Fibroblast of skin of abdomen (primary cell): ENCODE measurements around the gene TNRC6A.
"Not testable (repeated sequence)": the region's sequence is repeated elsewhere in the genome, so short reads cannot be mapped to it uniquely, and the experiment has no call there.

Experiments used
- DNase-seq: peaks from one replicate; pipeline ENCODE4 v3.0.0-alpha.2; 2013

The TNRC6A gene

GRCh38 chr16:24846548-24847357 is 117.3 kb downstream of the TNRC6A start:
- no peak for DNase-seq

DNA sequence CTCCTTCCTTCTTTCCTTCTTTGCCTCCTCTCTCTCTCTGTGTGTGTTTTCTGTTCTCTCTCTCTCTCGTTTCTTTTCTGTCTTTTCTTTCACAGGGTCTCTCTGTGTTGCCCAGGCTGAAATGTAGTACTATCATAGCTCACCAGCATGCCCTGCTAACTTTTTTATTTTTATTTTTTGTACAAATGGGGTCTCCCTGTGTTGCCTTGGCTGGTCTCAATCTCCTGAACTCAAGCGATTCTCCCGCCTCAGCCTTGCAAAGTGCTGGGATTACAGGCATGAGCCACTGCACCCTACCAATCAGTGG is 117.9 kb downstream of the TNRC6A start:
- no peak for DNase-seq

- DNase-seq: peak; percentile 69
These were observed 118.6 kb downstream of the TNRC6A start for GRCh38 chr16:24848065-24848464.

DNA sequence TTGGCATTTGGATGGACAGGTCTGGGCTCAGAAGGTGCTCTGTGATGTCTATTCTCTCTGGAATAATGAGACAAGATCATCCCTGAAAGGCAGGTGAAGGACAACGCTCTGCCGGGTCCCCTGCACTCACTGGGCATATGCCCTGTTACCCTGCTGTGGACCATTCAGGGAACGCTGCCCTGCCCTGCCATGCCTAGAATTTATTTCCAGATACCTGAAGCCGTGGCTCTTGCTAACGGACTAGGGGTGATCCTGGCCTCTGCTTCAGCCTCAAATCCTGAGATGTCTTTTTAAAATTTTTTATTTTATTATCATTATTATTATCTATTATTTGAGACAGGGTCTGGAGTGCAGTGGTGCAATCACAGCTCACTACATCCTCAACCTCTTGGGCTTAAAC is 120.2 kb downstream of the TNRC6A start:
- DNase-seq: no peak

DNA sequence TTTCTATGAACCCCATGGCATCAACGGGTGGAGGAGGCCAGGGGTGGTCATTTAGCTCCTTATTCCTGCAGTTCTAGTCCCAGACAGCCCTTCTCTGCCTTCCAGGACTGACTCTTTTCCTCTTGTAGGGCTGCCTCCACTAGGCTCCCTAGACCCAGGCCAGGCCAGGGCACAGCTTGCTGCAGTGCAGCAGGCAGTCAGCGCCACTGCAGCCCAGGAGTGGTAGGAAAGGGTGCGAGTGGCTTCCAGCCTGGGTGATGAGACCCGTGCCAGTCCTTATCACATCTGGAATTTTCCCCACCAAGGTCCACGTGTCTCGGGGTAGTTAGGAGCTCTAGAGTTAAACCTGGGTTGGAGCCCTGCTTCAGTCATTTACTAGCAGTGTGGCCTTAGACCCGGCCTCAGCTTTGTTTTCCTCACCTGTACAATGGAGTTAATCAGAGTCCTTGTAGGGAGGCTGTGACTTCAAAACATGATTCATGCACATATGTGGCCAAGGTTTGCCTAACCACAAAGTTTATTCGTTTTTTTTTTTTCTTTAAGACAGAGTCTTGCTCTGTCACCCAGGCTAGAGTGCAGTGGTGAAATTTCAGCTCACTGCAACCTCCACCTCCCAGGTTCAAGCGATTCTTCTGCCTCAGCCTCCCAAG is 121.0 kb downstream of the TNRC6A start:
- peak; percentile 45 for DNase-seq

GRCh38 chr16:24851700-24852099 is 122.2 kb downstream of the TNRC6A start:
- DNase-seq: peak; percentile 30

- DNase-seq: no peak
These were observed 122.8 kb downstream of the TNRC6A start for GRCh38 chr16:24852281-24852721.

- no peak for DNase-seq
These were observed 123.8 kb downstream of the TNRC6A start for GRCh38 chr16:24853169-24853824.

DNA sequence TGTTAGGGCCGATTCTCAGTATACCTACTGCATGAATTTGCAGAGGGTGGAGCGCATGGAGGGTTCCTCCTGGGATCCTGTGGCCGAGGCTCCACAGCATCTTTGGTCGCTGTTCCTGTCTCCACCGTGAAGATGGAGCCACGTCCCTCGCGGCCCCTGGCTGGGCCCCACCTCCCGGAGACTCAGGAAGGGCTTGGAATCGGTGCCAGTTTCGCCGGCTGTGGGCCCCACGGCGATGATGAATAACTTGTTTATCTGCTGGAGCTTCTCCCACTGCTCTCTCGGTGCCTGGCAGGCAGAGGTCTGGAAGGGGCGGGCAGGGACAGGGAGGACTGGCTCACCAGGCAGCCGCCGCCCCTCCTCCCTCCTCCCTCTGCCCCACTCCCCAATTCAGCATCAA is 124.4 kb downstream of the TNRC6A start:
- DNase-seq: peak; percentile 46

DNA sequence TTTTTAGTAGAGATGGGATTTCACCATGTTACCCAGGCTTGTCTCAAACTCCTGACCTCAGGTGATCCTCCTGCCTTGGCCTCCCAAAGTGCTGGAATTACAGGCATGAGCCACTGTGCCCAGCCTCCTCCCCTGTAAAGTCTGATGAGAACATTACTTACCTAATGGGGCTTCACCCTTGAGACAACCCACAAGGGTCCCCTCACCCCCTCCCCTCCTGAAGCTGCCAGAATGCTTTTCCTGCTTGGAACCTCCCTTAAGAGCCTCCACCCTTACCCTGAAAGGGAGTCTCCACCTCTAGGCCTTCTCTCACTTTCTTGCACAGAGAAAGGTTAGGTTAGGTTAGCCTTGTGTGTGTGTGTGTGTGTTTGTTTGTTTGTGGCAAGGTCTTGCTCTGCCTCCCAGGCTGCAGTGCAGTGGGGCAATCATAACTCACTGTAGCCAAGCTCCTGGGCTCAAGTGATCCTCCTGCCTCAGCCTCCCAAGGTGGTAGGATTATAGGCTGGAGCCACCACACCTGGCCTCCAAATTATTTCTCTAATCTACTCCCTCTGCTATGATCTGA is 125.2 kb downstream of the TNRC6A start:
- DNase-seq: no peak

DNA sequence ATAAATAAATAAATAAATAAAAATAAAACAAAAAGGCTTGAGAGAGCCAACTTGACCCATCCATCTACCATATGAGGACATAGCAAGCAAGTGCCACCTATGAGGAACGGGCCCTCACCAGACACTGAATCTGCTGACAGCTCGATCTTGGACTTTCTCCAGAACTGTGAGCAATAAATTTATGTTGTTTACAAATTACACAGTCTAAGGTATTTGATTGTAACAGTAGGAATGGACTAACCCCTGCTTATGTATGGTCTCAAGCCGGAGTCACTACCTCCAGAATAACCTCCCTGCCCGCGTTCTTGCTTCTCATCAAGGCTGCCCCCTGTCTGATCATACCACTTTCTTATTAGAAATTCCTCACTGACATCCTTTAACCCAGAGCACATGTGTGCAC is 126.2 kb downstream of the TNRC6A start:
- DNase-seq: no peak

DNA sequence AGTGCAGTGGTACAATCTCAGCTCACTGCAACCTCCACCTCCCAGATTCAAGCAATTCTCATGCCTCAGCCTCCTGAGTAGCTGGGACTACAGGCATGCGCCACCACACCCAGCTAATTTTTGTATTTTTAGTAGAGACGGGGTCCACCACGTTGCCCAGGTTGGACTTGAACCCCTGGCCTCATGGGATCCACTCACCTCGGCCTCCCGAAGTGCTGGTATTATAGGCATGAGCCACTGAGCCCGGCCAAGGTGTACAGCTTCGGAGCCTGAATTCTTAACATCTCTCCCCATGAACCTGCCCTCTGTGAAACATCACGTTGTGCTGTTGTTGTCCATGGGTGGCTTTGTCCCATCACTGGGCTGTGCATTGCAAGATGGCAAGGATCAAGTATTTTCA is 127.4 kb downstream of the TNRC6A start:
- not testable (repeated sequence) for DNase-seq

DNA sequence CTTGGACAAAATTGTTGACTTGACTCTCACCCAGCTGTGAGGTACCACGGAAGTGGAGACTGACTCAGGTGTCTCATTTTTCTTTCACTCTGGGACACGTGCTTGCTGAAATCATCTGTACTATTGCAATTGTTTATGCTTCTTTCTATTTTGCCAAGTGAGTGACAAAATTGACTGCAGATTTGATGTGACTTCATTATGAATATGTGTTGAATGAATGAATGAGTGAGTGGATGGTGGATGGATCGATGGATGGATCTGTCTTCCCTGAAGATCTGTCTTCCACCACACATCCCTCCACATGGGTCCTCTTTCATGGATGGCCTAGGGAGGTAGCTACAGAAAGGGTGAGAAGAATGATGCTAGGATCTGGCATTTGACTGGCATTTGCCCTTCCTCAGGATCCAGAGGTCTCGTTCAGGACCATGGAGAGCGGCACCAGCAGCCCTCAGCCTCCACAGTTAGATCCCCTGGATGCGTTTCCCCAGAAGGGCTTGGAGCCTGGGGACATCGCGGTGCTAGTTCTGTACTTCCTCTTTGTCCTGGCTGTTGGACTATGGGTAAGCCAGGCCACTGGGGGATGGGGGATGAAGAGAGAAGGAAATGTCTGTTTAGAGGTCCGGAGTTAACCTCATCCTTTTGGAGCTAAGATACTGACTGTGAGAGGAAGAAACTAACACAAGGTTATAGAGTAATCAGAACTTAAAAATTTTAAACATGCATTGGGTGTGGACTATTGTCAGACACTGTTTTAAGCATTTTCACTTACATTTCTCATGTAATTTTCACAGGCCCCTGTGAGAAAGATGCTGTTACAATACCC is 129.0 kb downstream of the TNRC6A start:
- DNase-seq: peak; percentile 57

GRCh38 chr16:24861461-24861860 is 132.0 kb downstream of the TNRC6A start:
- no peak for DNase-seq

GRCh38 chr16:24863582-24864437 is 134.4 kb downstream of the TNRC6A start:
- DNase-seq: no peak

DNA sequence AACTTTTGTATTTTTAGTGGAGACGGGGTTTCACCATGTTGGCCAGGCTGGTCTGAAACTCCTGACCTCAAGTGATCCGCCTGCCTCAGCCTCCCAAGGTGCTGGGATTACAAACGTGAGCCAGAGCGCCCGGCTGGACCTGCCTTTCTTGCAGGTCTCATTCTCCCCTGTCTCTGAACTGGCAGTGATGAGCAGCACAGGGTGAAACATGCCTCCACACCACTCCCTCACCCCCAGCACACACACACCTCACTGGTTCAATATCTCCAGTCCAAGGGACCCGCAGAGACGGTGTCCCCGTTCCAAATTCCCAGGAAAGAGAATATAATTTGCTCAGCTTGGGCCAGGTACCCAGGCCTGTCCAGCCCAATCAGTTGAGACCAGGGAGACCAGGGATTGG is 139.6 kb downstream of the TNRC6A start:
- DNase-seq: no peak

GRCh38 chr16:24871891-24872290 is 142.4 kb downstream of the TNRC6A start:
- DNase-seq: no peak

- no peak for DNase-seq
These were observed 143.6 kb downstream of the TNRC6A start for GRCh38 chr16:24873028-24873427.

DNA sequence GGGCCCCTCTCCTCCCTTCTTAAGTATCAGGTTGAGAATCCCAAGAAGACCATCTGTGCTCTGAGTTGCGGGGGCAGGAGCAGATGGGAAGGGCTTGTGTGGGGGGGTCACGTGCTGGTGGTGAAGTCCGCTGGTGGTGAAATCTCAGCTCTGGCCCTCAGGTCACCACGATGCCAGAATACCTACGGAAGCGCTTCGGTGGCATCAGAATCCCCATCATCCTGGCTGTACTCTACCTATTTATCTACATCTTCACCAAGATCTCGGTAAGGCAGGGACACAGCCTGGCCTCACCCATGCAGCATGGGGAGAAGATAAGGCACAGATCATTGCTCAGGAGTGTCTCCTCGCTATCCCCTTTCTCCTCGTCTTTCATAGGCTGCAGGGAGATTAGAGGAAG is 146.0 kb downstream of the TNRC6A start:
- no peak for DNase-seq
